SJSA1 (cell line): ENCODE measurements around the gene EBPL. TPM values are rescaled to one million over a fixed set of nuclear protein-coding genes. Genes with fewer than 3 reads are reported as not detected.

Experiments used
- DNase-seq, 2 experiments: peaks; one replicate each; pipeline ENCODE4 v3.0.0-alpha.2; 2015 to 2020; ENCODE audit warnings: low spot score in 2 of 2, low read depth in 1 of 2
- H3K27ac ChIP-seq: fragments of 250-450 bp; sonication (Bioruptor Pico); 2 replicates; pipeline ENCODE4 v1.5.1; 2020; ENCODE audit warnings: mild to moderate bottlenecking, moderate library complexity
- H3K27me3 ChIP-seq: fragments of 250-450 bp; sonication (Bioruptor Pico); replicated peaks from 2 replicates; pipeline ENCODE4 v1.5.1; 2020; ENCODE audit warnings: mild to moderate bottlenecking, moderate library complexity
- H3K36me3 ChIP-seq: fragments of 250-450 bp; sonication (Bioruptor Pico); 2 replicates; pipeline ENCODE4 v1.5.1; 2020; ENCODE audit warnings: mild to moderate bottlenecking
- H3K4me1 ChIP-seq: fragments of 250-450 bp; sonication (Bioruptor Pico); replicated peaks from 2 replicates; pipeline ENCODE4 v1.6.1; 2021; ENCODE audit warnings: mild to moderate bottlenecking
- H3K4me3 ChIP-seq: fragments of 250-450 bp; sonication (Bioruptor Pico); 2 replicates; pipeline ENCODE4 v1.5.1; 2020; ENCODE audit warnings: mild to moderate bottlenecking
- H3K9me3 ChIP-seq: fragments of 250-450 bp; sonication (Bioruptor Pico); replicated peaks from 2 replicates; pipeline ENCODE4 v1.5.1; 2020; ENCODE audit warnings: mild to moderate bottlenecking
- total RNA-seq: library from RNA; depleted of rRNA; stranded (reverse); fragments of >200 nt; shearing (Covaris generic); gene quantifications from 2 replicates; pipeline ENCODE4 v1.2.3, GENCODE V29; 2014

Gene EBPL
- total RNA-seq, 1 experiment from 2014 or later = 78.8 TPM

DNA sequence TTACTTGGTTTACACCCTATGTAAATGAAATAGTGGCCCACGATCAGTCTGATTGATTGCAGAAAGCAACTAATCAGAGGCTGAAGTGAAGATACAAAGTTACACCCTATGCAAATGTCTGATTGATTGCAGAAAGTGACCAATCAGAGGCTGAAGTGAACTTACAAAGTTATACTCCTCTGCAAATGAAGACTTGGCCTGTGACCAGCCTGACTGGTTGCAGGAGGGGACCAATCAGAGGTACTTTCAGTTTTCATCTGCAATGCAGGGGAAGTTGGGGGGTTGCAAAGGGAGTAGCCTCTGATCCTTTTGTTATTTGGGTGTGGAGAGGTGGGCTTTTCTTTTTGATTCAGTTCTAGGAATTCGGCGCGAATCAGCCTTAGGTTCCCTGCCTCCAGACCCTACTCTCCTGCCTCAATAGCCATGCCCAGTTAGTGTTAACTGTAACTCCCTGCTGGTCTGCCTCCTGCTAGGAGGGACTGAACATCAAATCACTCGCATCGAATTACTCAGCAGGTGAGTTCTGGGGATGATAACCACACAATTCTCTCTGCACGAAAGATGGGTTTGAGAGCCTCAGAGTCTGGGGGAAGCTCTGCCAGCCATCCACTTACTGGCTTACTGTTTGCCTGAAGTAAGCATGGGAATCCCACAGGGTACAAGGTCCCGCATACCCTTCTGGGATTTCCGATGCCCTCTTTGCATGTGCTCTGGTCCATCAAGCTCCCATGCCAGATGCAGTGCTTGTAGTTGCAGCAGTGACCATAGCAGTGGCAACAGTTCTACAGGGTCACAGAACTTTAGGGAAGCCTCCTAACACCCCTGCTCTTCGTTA is 55.5 kb downstream of the EBPL start:
- H3K4me1 ChIP-seq = no peaks in the 10 kb centered on the region
- no peaks in the 10 kb centered on the region for H3K27me3 ChIP-seq
- peak in 1 of 2 experiments; percentile 22 for DNase-seq
- H3K27ac ChIP-seq = no peak overlapping the region
- no peaks in the 10 kb centered on the region for H3K36me3 ChIP-seq
- H3K4me3 ChIP-seq = peak overlapping the region; percentile 23
- no peaks in the 10 kb centered on the region for H3K9me3 ChIP-seq

DNA sequence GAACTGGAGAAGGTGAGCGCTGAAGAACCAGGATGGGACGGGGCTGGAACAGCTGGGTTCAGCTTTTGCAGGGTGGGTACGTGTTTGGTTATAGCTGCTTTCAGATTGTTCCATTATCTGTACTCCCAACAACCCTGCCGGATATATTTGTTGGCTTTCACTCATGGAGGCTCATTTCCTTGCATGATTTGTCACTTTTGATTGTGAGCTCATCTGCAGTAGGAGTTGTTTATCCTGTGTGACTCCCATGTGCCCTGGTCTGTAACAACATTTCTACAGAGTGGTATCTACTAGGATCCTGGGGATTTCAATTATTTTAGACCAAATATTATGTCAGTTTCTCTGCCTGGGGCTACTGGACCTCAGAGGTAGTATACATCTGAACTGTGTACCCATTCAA is 57.6 kb downstream of the EBPL start:
- Histone ChIP-seq H3K27ac (no peak overlapping the region), H3K4me3 (no peak overlapping the region), H3K4me1 (peaks cover 7% of the 10 kb centered on the region; the same call in 1 of the 2 replicates), H3K9me3 (no peaks in the 10 kb centered on the region), H3K27me3 (no peaks in the 10 kb centered on the region), H3K36me3 (no peaks in the 10 kb centered on the region)
- no peak for DNase-seq

DNA sequence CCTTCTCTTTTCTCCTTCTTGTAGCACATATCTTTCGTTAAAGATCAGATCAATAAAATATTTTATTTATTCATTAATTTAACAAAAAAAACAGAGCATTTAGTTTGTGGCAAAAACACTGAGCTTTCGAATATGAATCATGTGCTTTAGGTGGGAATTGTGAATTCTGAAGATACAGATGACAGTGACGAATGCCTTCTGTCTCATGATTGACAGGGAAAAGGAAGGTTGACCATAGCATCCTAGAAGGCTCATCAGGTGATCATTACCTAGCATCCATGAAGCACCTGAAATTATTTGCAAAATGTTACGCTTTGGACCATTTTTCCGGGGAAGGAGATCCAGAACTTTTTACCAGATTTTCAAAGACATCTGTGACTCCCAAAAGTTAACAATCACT is 59.1 kb downstream of the EBPL start:
- no peak for DNase-seq
- H3K9me3 ChIP-seq = no peaks in the 10 kb centered on the region
- H3K27ac ChIP-seq = no peak overlapping the region
- H3K36me3 ChIP-seq = no peaks in the 10 kb centered on the region
- peaks cover 7% of the 10 kb centered on the region; the same call in 1 of the 2 replicates for H3K4me1 ChIP-seq
- no peaks in the 10 kb centered on the region for H3K27me3 ChIP-seq
- H3K4me3 ChIP-seq = no peak overlapping the region

DNA sequence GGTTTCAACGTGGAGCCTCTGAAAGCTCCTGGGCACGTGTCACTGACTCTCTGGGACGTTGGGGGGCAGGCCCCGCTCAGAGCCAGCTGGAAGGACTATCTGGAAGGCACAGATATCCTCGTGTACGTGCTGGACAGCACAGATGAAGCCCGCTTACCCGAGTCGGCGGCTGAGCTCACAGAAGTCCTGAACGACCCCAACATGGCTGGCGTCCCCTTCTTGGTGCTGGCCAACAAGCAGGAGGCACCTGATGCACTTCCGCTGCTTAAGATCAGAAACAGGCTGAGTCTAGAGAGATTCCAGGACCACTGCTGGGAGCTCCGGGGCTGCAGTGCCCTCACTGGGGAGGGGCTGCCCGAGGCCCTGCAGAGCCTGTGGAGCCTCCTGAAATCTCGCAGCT is 60.7 kb downstream of the EBPL start:
- no peak for DNase-seq
- Histone ChIP-seq H3K9me3 (no peaks in the 10 kb centered on the region), H3K27ac (no peak overlapping the region), H3K4me3 (no peak overlapping the region), H3K4me1 (peaks cover 7% of the 10 kb centered on the region; the same call in 1 of the 2 replicates), H3K27me3 (no peaks in the 10 kb centered on the region), H3K36me3 (no peaks in the 10 kb centered on the region)

DNA sequence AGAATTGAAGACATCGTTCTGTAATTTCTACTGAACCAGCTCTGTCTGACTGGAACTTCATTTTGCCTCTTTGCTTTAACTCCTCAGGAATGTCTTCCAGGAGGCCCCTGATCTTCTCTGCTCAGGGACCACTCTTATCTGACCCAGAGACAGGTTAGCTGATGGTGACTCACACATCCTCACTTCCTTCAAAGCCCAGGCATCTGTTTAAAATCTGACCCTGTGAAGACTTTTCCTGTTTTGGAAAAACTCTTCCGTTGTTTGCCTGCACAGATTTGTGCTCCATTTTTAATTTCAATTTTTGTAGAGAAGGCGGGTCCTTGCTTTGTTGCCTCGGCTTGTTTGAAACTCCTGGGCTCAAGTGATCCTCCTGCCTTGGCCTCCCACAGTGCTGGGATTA is 61.3 kb downstream of the EBPL start:
- no peak for DNase-seq
- Histone ChIP-seq H3K27ac (no peak overlapping the region), H3K9me3 (no peaks in the 10 kb centered on the region), H3K4me1 (peaks cover 7% of the 10 kb centered on the region; the same call in 1 of the 2 replicates), H3K36me3 (no peaks in the 10 kb centered on the region), H3K4me3 (no peak overlapping the region), H3K27me3 (no peaks in the 10 kb centered on the region)

DNA sequence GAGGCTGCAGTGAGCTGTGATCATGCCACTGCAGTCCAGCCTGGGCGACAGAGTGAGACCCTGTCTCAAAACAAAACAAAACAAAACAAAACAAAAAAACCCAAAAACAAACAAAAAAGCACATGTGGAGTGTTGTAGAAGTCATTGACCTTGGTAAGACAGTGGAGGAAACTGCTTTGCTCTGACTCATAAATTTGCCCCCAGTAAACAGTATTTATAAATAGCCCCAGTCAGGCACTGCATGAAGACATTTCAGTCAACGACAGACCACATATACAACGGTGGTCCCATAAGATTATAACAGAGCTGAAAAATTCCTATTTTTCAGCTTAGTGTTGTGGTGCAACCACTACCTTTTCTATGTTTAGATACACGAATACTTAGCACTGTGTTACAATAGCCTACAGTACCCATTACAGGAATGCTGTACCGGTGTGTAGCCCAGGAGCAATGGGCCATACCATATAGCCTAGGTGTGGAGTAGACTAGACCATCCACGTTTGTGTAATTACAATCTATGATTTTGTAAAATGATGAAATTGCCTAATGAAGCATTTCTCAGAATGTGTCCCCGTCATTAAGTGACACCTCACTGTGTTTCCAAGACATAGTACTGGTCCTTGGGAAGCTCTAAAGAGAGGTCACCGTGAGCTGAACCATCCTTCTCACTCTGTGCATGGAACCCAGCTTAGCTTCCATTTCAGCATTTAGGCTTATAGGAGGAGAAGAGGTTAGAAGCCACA is 61.9 kb downstream of the EBPL start:
- no peak overlapping the region for H3K27ac ChIP-seq
- H3K9me3 ChIP-seq = no peaks in the 10 kb centered on the region
- peaks cover 7% of the 10 kb centered on the region; the same call in 1 of the 2 replicates for H3K4me1 ChIP-seq
- DNase-seq = no peak
- H3K36me3 ChIP-seq = no peaks in the 10 kb centered on the region
- H3K27me3 ChIP-seq = no peaks in the 10 kb centered on the region
- no peak overlapping the region for H3K4me3 ChIP-seq

DNA sequence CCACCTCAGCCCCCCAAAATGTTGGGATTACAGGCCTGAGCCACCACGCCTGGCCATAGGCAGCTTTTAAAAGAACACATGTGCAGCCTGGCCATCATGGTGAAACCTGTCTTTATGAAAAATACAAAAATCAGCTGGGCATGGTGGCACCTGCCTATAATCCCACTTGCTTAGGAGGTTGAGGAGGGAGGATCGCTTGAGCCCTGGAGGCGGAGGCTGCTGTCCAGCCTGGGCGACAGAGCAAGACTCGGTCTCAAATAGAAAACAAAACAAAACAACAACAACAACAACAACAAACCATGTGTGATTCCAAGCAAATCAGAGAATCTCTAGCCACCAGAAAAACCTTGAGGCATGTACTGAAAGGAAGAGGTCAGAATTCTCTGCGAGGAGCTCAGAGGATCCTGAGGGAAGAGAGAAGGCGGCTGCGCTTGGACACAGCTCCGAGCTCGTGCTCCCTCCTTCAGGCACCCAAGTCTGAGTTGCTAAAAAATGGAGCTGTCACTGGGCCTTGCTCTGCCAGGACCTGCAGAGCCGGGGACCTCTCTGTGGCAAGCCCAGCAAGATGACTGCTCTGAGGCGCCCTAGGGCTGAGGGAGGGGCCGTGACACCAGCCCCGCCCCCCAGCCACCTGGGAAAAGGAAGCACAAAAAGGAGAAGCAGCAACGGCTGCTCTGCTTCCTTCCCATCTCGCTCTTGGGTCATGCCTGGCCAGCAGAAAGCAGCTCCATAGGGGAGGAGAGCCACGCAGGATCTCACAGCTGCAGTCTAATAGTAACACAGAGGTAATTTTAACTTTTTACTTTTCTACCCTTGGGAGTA is 63.2 kb downstream of the EBPL start, which contains the start of gene ARL11:
TSS of gene ARL11 (plus strand) at position 677 of the 822 bp plus-strand sequence. CDS start 1,941 bp downstream, outside the sequence.
- H3K4me3 ChIP-seq = no peak within 1 kb of the TSS
- no peak within 1 kb of the TSS for H3K27ac ChIP-seq
- no peak for DNase-seq
- H3K9me3 ChIP-seq = no peaks in the 10 kb centered on the region
- H3K27me3 ChIP-seq = no peaks in the 10 kb centered on the region
- peaks cover 7% of the 10 kb centered on the region; the same call in 1 of the 2 replicates for H3K4me1 ChIP-seq
- H3K36me3 ChIP-seq = no peaks in the 10 kb centered on the region

DNA sequence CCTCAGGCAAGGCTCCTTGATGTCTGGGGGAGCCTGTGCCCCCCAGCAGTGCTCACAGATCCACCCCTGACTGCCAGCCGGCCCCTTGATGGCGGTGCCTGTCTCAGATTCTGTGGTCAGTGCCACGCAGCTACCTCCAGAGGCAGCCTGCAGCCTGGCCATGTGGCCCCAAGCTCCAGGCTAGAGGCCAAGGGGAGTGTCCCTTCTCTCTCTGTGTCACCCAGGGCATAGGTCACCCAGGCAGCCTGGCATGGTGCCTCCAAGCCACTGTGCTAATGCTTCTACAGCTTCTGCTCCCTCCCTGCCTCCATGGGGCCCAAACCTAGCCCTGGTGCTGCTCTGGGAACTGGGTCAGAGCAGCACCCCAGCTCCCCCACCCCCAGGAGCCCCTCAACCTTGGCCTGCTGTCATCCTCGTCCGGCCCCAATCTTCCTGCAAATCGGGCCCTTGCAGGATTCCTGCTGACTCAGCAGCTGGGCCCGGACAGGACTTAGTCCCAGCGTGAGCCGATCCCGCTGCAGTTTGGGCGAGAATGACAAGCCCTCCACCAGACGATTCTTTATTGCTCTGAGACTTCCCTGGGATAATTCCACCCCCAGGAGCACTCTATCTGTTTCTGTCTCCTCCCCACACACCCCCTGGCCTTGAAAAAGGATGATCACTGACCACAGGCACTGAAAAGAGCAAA is 65.8 kb downstream of the EBPL start:
- no peak for DNase-seq

DNA sequence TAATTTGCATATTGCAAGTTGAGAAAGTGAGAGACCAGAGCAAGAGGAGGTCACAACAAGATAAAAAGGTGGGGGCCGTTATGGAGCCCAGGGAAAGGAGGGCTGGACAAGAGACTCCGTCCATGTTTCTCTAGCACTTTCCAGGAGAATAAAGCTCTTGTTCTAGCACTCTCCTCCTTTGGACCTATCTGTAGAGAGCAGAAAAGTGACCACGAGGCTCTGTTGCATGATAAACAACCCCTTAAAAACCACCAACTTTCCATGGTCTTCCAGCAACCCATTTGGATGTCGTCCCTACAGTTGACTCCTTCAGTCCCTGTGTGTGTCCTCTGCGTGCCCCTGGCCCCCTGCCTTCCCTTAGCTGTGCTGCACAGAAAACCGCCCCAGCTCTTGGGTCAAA is 67.1 kb downstream of the EBPL start:
- Histone ChIP-seq H3K9me3 (no peaks in the 10 kb centered on the region), H3K4me3 (no peak overlapping the region), H3K36me3 (no peaks in the 10 kb centered on the region), H3K27ac (no peak overlapping the region), H3K4me1 (peaks cover under 1% of the 10 kb centered on the region; the same call in 1 of the 2 replicates), H3K27me3 (no peaks in the 10 kb centered on the region)
- no peak for DNase-seq

More for the DNA sequence above, 65.8 kb downstream of the EBPL start:
- Histone ChIP-seq H3K27ac (no peak overlapping the region), H3K36me3 (no peaks in the 10 kb centered on the region), H3K9me3 (no peaks in the 10 kb centered on the region), H3K4me3 (no peak overlapping the region), H3K27me3 (no peaks in the 10 kb centered on the region), H3K4me1 (peaks cover 7% of the 10 kb centered on the region; the same call in 1 of the 2 replicates)

DNA sequence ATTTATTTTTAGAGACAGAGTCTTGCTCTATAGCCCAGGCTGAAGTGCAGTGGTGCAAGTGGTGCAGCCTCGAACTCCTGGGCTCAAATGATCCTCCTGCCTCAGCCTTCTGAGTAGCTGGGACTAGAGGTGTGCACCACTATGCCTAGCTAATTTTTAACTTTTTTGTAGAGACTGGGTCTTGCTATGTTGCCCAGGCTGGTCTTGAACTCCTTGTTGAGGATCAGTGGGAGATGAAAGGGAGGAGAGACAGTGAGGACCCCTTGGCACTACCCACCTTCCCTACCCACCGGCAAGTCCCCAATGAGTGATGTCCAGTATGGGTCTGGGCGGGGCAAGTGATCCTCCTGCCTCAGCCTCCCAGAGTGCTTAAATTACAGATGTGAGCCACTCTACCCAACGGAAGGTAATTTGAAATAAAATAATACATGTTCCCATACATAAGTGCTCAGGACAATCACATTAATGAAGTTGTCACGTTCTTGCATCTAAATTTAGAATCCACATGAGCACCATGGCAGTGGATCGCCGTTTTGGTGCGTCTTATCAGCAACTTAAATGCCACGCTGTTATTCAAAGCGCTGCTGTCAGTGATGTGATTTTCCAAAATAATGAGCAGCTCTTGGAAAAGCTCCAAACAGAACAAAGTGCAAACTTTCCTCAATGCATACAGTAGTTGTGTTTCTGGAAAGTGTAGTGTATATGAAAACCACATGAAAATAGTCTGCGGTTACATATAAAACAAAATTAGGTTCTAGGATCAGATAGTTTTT is 68.9 kb downstream of the EBPL start:
- DNase-seq = no peak
- H3K36me3 ChIP-seq = no peaks in the 10 kb centered on the region

DNA sequence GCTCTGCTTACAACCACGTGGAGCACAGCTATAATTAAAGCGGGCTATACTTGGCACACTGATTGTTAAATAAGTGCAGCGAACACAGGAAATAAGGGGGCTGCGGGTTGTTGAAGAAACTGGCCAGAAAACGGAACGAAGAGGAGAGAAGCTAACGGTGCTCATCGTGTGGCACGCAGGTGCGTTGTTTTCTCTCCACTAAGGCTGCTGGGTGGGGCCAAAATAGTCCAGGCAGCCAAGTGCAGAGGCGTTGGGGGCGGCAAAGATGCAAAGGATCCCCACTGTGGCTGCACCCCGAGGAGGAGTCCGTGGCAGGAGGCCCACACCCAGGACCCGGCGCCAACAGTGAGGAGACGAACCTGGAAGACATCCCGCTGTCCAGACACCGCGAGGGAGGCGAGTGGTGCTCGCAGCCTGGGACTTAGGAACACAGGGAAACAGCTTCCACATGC is 71.1 kb downstream of the EBPL start:
- Histone ChIP-seq H3K4me1 (no peaks in the 10 kb centered on the region), H3K9me3 (no peaks in the 10 kb centered on the region), H3K27ac (no peak overlapping the region), H3K27me3 (no peaks in the 10 kb centered on the region), H3K4me3 (peak overlapping the region; percentile 20), H3K36me3 (no peaks in the 10 kb centered on the region)
- no peak for DNase-seq

More for the DNA sequence above, 68.9 kb downstream of the EBPL start:
- Histone ChIP-seq H3K9me3 (no peaks in the 10 kb centered on the region), H3K27me3 (no peaks in the 10 kb centered on the region), H3K27ac (no peak overlapping the region), H3K4me3 (no peak overlapping the region), H3K4me1 (no peaks in the 10 kb centered on the region)

DNA sequence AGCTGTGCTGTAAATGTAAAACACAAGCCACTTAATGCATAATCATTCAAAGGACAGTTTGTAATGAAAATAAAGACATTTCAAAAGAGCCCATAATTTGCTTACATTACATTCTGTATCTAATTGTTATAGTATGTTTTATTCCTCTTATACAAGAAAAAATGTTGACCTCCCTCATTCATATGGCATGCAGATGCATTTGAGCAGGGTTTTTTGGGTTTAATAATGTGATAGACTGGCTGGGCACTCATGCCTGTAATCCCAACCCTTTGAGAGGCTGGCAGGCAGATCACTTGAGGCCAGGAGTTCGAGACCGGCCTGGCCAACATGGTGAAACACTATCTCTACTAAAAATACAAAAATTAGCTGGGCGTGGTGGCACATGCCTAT is 74.6 kb downstream of the EBPL start:
- Histone ChIP-seq H3K4me1 (no peaks in the 10 kb centered on the region), H3K27me3 (no peaks in the 10 kb centered on the region), H3K9me3 (no peaks in the 10 kb centered on the region), H3K4me3 (no peak overlapping the region), H3K27ac (no peak overlapping the region), H3K36me3 (no peaks in the 10 kb centered on the region)
- DNase-seq = no peak
